Measurements from ENCODE around the gene GLCE.
"Not testable (repeated sequence)": the region's sequence is repeated elsewhere in the genome, so short reads cannot be mapped to it uniquely, and the experiment has no call there.

Gene GLCE

DNA sequence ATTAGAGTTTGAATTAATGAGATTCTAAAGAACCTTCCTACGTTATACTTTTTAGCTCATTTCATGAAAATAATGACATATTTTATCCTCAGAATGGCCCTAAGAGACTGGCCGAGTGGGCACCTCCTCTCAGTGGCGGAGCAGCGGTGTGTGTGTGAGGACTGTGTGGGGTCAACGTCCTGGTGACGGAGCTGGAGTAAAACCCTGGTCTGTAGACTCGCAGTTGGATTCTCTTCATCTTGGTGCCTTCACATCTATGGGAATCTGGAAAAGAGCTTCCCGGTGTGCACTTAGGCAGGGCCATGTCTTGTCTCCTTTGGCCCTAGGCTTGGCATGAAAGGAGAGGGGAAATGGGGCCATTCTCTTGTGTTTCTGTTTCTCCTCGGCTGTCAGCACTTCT is 116.9 kb downstream of the GLCE start:
- no peak for FAIRE-seq

DNA sequence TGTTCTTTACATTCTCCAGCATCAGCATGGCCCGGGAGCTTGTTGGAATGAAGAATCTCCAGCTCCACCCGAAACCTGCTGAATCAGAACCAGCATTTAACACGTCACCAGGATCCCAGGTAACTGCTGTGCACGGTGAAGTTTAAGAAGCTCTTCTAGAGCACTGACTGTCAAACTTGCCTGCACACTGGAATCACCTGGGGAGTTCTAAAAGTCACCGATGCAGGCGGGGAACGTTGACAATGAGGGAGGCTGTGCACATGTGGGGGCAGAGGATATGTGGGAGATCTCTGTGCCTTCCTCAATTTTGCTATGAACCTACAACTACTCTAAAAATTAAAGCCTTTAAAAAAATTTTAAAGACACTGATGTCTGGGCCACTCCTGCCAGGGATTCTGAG is 119.2 kb downstream of the GLCE start:
- FAIRE-seq = no peak

DNA sequence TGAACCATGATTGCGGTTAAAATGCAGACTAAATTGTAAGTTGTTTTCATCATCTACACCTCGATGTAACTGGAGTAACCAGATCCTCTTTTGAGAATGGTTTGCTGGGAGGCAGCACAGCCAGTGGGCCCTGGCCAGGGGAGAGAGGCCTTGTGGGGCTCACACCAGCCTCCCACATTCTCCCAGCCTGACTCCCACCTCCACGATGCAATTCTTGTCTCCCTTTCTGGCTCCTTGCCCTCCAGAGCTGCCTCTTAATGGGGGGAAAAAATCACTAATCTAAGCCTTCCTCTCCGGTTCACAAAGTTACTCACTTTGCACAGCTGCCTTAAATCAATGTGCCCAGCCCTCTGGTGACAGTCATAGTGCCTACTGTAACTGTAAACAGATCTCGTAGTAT is 120.3 kb downstream of the GLCE start:
- no peak for FAIRE-seq

DNA sequence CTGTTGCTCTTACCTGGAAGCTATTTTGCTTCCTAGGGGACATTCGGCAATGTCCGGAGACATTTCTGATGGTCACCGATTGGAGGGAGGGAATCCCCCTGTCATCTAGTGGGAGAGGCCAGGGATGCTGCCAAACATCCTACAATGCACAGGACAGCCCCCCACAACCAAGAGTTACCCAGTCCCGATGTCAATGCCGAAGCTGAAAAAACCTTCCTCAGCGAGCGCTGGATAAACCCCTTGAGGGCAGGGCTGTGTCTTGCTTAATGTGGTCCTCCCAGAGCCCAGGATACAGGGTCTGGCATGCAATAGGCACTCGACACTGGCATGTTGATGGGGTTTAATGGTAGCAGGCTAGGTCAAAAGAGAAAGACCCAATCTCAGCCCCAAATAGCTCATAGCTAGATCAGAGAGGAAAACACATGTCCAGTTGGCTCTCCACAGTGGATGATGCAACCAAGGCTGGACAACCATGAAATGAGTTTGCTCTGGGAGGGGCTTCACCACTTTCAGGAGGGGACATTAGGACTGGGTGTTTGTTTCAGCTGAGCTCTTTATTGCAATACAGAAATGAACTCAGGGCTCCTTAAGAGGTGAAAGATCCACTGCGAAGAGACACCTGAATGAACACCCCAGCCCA is 121.8 kb downstream of the GLCE start:
- no peak for FAIRE-seq

DNA sequence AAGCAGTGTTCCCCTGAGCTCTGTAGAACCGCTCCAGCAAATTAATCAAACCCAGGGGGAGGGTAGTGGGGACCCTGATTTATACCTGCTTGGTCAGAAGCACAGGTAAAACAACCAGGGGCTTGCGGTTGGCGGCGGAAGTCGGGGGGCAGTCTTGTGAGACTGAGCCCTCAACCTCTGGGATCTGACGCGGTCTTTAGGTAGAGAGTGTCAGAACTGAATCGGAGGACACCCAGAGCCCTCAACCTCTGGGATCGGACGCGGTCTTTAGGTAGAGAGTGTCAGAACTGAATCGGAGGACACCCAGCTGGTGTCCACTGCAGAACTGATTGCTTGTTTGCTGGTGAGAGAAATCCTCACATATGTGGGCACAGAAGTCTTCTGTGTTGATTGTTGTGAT is 125.4 kb downstream of the GLCE start:
- no peak for FAIRE-seq

DNA sequence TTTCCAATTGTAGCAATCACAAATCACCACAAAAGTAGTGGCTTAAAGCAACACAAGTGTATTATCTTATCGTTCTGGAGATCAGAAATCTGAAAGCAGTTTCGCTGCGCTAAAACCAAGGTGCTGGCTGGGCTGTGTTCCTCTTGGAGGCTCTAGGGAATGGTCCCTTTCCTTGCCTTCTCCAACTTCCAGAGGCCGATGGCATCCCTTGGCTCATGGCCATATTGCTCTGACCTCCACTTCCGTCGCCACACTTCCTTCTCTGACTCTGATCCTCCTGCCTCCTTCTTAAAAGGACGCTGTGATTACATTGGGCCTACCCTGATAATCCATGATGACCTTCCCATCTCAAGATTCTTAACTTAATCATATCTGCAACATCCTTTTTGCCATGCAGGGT is 127.6 kb downstream of the GLCE start:
- no peak for FAIRE-seq

DNA sequence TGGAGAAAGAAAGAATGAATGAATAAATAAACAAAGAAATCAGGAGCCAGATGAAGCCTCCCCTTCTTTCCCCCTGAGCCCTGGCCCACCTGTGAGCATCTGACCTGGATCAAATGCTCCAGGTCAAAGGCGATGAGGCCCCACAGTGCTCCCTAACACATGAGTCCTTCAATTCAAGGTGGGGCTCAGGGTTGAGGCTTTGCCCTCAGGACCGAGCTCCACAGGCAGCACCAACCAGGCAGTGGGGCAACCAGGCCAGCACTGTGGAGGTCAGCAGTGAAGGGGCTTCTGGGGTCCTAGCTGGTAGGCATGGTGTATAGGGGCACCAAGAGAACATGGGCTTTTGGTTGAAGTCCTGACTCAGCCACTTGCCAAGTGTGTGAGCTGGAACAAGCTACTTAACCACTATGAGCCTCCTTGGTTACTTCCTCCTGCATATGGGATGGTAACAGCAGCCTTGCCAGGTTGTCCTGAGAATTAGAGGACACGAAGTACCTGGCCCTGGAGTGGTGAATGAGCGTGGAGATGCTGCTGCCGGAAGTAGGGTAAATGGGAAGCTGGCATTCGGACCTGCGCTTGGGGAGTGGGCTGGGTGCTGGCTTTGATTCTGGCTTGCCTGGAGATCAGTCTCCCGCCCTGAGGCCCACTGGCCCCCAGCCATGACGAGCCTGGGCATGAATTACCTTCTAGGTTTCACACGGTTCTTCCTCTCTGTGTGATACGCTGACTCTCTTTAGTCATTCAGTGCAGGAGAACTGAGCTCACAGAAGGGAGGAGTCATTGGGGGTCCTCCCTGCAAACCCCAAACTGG is 128.3 kb downstream of the GLCE start:
- FAIRE-seq = no peak

DNA sequence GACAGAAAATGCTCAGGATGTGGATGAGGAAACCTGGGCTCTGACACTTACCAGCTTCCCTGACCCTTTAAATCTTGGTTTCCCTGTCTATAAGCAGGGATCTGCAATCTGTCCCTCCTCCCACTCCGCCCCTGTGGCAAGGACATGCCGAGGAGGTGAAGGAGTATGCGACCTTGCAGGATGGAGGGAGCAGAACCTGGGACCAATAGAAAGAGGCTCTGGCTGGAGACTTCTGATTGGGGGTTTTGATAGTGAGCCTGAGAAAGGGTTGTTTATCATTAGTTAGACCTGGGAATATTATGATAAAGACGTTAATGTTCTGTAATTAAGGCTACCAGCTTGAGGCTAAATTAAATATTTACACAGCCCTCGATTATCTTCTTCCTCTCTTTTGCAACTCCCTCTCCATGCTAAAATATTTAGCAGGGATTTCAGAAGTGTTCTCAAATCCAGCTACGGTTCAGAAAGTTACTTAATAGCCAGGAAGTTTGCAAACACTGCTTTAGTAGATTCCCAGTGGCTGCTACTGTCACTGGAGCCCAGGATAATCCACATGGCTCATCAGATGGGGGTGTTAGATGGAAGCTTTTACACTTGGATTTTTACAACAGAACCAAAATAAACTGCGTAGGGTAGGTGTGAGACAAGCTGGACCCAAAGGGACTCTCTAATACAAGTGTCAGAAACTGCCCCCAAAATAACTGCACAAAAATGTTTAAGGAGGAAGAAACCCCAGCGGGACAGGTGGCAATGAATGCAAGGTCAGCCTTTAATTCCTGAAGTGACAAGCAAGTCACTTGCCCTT is 129.1 kb downstream of the GLCE start:
- FAIRE-seq = no peak

DNA sequence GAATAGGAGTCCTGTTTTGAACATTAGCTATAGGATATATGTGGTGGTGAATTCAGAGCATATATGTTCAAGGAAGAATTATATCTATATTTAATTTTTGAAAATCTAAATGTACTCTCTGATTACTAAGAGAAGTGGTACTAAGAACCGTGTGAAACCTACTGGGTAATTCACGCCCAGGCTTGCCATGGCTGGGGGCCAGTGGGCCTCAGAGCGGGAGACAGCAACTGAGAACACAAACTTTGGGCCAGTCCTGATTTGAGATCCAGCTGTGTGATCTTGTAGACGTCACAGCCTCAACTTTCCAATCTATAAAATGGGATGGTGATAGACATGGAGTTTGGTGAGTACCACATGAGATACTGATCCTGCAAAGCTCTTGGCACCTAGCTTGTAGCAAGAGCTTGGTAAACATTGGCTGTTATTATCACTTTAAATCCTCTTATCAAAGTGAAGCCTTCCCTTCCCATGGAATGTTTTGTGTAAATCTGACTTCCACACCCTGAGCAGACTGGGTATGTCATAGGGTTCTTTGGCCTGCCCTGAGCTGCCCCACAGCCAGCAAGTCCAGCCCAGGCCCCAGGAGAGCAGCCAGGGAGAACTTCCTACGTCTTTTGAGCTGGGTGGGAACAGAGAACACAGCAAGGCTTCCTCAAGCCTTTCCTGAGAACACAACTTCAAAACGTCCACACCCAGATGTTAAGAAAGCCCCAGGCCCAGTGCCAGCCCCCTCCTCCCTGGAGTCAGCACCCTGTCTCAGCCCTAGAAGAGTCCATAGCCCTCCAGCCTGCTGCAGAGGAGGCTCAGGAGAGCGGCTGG is 130.1 kb downstream of the GLCE start:
- no peak for FAIRE-seq

DNA sequence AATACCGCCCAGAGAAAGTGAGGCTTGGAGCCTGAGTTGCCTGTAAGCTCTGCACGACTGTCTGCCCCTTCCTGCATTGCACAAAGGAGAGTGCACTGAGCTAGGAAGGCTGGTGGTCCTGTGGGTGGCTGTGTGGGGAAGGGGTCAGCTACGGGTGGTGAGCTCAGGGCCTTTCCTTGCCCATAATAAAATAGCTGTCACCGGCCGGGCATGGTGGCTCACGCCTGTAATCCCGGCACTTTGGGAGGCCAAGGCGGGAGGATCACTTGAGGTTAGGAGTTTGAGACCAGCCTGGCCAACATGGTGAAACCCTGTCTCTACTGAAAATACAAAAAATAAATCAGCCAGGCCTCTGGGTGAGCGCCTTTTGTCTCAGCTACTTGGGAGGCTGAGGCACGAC is 131.2 kb downstream of the GLCE start:
- FAIRE-seq = not testable (repeated sequence)

DNA sequence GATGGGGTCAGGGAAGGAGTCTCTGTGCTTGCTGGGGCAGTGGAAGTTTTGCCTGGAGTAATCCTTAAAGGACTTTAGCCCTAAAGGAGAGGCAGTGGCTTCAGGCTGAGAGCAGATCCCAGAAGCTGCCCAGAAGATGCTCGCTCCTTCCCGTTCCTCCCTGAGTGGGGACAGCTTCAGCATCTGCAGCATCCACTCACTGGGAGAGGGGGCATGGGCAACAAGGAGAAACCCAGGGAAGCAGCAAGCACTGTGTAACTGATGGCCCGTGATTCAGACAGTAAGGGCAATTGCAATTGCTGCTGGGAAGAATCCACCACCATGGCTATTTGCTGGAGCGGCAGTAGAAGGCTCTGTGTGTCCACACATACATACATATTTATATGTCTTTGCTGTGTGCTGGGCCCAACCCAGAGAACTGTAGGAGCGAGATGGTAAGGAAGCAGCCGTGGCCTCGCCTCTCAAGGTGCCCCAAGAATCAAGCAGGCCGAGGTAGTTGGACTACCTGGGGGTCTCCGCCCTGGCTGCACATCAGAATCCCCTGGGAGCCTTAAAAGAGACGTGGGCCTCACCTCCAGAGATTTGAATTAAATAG is 132.5 kb downstream of the GLCE start:
- no peak for FAIRE-seq

DNA sequence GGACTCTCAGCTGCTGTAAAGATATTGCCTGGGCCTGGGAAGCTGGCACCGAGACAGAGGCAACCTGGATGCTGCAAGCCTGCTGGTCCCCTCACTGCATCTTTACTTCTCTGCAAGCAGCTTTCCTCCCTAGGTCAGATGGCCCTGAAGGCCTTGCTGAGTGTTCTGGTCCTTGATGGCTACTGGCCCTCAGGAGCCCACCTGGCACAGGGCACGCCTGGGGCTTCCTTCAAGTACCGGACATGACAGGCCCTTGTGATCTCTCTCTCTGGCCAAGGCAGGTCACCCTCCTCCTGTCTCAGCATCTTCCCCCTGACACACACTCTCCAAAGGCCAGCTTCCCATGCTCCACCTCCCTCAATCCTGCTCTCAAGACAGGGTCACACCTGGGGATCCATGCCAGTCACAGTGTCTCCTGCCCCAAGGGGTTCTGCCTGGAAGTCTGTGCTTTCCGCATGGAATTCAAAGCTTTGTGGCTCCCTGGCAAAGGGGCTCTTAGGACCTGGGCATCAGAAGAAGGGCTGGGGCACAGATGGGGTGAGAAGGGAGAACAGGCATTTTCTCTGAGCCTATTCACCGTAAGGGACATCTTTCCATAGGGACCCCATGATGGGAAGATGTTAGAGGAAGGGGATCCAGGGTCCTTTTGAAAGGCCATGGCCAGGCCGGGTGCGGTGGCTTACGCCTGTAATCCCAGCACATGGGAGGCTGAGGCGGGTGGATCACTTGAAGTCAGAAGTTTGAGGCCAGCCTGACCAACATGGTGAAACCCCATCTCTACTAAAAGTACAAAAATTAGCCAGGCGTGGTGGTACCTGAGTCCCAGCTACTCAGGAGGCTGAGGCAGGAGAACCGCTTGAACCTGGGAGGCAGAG is 133.5 kb downstream of the GLCE start:
- FAIRE-seq = no peak

DNA sequence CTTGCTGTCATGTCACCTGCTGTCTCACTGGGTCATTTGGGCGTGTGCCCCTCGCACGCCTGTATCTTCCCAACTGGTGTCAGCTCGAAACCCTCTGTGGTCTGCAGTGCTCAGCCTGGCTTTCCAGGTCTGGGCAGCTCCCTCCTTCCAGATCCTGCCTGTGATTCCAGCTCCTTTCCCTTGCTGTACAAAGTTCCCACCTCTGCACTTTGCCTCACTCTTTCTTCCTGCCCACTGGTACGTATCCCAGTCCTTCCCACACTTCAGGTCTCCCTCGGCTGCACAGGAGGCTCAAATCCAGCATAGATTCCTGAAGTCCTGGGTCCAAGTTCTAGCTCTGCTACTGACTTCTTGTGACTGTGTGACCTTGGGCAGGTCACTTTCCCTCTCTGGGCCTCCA is 136.2 kb downstream of the GLCE start:
- FAIRE-seq = no peak

DNA sequence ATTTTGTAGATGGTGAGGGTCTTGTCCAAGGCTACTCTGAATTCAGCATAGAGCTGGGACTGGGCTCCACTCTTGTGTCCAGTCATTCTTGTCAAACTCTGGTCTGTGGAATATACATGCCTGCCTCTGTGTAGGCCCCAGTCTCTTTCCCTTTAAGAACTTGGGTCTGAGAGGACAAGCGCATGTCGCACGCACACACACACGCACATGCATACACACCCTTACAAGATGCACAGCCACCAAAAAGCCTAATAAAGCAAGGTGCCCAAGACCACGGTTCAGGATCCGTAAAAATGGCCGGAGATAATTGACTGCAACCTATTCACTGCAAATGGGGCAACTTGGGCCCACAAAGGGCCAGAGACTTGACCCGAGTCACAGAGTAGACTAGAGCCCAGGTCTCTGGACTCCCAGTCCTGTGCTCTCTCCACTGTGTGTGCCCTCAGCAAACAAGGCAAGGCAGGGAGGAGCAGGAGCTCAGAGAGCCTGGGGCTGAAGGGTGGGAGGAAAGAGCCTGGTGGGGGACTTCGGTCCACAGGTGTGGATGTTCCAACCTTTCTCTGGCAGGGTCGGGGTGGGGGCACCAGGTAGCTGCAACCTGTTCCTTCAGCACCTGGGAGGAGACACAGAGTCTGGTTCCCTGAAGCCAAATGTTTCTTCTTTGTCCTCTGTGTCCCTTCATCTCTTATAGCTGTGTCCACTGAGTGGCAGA is 137.4 kb downstream of the GLCE start:
- no peak for FAIRE-seq

DNA sequence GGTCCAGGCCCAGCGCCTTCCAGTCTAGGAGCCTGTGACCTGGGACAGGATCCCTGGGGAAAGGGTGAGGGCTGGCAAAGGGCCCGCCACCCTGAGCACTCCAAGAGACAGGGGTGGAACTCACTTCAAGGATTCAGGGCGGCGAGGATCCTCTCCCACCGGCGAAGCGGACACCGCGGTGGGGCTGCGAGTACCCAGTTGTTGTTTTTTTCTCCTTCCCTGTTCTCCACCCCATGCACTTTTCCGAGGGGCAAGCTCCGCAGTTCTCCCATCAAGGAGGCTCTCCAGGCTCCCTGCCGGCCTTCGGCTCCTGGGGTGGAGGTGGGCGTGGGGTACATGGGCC is 137.9 kb downstream of the GLCE start:
- no peak for FAIRE-seq

DNA sequence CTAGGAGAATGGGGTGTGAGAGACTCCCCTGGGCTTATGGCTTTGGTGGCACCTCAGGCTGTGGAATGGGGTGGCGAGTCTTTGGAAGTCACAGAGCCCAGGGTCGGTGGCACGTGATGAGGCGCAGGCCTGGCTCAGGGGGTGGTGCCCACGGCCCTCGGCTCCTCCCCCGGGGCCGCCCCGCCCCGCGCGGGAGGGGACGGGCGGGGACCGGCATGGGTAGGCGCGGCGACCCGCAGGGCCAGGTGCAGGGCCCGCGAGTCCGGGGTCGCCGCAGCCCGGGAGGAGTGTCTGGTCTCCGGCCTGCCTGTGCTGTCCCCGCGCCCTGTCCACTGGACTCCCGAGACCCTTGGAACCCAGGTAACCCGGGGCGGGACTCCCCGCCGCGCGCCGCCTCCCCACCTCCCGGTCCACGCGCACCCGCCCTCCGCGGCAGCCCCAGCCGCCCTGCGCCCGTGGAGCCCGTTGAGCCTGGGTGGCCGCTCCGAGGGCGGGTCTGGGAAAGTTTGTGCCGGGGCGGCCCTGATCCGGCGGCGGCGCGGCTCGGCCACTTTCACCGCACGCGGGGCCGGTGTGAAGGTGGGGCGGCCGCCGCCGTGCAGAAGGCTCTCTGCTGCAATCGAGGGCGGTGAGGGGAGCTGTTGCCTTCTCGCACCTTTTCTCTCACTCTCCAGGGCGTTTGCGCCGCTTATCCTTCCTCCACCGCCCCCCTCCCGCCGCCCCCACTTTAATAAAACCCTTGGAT is 138.4 kb downstream of the GLCE start, which contains the start of gene PAQR5:
PAQR5 (plus strand) TSS at position 216 of the 745 bp plus-strand sequence. CDS start 61,169 bp downstream, outside the sequence.
- no peak for FAIRE-seq

DNA sequence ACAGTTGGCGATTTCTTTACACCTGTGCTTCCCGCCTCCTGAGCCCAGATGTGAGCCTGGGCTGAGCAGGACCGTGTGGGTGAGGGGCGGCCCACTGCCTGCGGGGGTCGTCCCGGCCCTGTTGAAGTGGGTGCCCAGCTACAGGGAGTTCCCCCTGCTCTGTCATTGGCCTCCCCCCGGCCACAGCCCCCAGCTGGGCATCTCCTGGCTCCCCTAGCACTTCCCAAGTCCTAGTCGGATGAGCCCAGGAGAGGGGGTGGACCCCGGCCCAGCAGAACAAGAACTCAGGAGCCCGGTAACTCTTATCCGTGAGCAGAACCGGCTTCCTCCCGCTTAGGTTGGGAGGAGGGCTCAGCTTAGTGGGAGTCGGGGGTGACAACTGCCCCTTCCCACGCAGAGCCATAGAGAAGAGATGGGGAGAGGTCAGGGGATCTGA is 139.0 kb downstream of the GLCE start:
- FAIRE-seq = no peak

DNA sequence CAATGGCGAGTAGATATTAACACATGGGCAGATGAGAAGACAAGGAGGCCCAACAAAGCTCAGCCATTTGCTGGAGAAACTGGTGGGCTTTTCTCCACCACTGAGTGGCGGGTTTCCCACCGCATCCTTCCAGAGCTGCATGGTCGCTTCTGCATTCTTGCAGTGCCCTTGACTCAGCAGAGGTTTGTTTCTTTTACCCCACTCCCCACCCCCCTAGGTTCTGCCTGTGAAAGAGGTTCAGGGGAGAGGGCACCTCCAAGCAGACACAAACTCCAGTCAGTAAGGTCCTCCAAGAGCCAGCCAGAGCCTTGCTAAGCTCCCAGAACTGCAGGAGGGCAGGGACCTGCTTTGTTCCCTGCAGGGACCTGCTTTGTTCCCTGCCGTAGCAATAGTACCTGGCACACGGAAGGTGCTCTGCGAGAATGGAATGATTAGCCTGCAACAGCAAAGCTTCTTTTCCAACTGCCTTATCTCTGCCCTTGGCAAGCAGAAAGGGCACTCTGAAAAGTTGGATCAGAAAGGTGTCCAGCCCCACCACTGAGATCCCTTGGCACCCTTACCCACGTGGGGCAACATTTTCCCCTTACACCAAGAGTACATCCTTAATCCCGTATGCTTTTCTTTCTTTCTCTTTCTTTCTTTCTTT is 139.6 kb downstream of the GLCE start:
- no peak for FAIRE-seq

DNA sequence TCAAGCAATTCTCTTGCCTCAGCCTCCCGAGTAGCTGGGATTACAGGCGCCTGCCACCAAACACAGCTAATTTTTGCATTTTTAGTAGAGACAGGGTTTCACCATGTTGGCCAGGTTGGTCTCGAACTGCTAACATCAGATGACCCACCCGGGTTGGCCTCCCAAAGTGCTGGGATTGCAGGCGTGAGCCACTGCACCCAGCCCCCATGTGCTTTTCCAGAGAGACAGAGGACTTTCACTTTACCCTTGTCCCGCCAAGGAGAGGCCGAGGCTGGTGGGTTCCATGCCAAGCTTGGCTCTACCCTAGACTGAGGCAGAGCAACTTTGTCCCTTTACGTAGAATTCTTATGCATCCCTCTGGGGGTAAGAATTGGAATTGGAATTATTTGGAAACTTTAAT is 140.7 kb downstream of the GLCE start:
- not testable (repeated sequence) for FAIRE-seq

All from A204.1 (cell line).